GM08714 (cell line): ENCODE data around the gene PLXNC1.

Experiments
- H3K4me3 ChIP-seq: fragments of 200-500 bp; sonication (Bioruptor generic); 2 replicates; pipeline ENCODE4 v1.5.1; 2014; ENCODE audit warnings: mild to moderate bottlenecking, low read length, inconsistent platforms
- ZNF274 ChIP-seq: IDR thresholded peaks from 2 replicates; pipeline ENCODE4 v1.6.1; 2012; ENCODE audit warnings: mild to moderate bottlenecking, low read depth, low read length

PLXNC1 gene

DNA sequence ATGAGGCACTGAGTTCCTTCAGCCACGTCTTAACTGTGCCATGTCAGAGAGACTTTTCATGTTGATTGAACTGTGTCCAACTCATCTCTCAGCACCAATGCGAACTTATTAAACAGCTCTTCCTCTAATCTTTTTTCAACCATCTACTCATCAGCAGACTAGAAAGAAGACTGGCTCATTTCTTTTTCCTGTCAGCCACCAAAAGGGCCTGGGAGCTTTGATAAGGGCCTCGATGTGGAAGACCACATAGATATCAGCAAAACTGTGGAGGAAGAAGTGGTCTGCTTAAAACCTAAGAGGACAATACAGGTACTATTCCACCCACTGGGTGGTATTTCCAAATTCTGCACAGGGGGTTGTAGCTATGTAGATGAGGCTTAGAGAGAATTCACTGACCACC lies 3.6 kb upstream of the PLXNC1 start:
- TF ChIP-seq ZNF274, result no peak
- no peak overlapping the region for H3K4me3 ChIP-seq

DNA sequence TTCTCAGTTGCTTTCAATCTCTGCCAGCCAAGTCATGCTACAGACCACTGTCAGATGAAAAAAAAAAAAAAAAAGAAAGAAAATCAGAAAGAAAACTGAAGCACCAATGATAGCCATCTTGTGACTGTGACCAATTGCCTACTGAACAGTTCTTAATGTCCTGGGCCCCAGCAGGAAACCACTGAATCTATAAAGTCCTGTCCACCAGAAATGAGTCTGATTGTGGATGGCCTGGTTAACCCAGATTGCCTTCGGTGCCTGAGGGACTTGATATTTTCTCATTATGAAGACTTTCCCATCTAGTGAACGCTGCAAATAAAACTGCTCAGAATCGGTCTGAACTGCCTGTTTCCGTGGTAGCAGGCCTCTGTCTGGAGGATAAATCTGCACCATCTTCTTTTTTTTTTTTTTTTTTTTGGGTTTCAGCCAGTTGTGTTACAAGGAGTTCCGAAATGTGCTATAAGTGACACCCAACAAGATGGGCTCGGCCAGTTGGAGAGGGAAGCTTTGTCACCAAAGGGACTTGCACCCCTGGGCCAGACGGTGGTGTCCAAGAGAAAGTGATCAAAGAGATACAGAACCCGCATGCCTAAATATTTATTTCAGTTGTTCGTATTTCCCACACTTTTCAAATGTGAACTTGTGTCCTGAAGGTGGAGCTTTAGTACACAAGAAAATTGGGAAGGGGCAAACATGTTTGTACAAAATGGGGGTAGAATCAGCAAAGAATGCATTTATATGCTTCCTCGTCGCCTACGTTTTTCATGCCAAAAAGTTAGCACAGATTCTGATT lies 3.0 kb upstream of the PLXNC1 start:
- no peak for TF ChIP-seq ZNF274
- no peak overlapping the region for H3K4me3 ChIP-seq

DNA sequence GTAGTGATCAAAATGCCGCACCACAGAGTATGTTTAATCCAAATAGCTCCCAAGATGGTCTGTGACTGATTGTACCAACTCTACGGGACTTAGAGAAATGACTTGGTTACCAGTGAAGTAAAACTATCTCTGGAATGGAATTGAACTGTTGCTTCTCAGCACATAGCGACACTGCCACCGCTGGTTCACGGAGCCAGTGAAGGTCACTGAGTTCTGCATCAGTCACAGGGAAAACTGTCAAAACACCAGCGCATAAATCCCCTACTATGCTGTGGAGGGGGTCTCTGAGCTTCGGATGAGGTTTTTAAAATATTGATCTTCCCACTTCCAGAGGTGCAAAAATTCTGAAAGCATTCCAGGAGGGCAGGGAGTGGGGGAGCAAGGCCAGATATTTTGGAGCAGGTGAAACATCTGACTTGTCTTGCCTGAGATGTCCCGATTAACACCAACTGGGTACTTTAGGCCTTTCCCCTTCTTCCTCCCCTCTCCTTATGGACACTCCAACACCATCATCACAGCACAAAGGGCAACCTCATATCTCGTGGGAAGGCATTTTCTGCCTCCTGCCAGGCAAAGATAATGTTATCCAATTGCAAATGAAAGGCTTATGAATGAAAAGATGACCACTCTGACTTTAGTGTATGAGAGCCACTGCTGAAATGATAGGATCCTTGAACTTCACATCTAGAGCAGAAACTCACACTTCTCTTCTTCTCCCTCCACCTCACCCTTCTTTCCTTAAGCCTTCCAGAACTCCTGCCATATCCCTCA lies 2.0 kb upstream of the PLXNC1 start:
- no peak for TF ChIP-seq ZNF274
- H3K4me3 ChIP-seq, result no peak overlapping the region

DNA sequence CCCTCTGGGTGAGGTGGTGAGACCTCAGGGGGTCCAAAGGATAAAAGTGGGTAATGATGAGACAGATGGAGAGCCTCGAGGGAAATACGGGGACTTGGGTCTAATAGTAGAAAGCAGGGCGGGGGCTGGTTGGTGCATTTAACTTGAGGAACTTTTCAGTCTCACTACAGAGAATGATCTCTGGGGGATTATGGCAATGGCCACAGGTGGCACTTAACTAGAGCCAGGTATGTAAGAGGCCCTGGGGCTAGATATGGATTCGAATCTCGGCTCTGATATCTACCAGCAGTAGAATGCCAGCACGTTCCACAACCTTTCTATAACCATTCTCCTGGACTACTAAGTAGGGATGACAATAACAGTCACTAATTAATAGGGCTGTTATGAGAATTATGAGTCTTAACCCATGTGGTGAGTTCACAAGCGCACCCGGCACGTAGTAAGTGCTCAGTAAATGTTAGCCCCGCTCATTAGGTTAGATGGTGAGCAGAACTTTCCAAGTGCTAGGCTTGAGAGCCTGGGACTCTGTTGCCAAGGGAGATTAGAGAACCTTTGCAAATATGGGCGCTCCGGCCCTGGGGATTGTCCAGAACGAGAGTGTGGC lies 888 bp upstream of the PLXNC1 start:
- peak overlapping the region; percentile 57; the same call in 1 of the 2 replicates for H3K4me3 ChIP-seq
- TF ChIP-seq ZNF274, result no peak

DNA sequence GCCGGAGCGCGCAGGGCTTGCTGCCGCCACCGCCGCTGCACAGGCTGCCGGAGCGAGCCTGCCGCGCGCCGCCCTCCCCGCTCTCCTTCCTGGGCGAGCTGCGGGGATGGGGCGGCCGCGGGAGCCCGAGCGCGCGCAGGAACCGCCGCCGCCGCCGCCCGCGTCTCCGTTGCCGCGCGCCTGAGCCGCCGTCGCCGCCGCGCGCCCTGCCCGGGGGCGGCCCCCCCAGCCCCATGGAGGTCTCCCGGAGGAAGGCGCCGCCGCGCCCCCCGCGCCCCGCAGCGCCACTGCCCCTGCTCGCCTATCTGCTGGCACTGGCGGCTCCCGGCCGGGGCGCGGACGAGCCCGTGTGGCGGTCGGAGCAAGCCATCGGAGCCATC lies 352 bp downstream of the PLXNC1 start:
- peak overlapping the region; percentile 57 for H3K4me3 ChIP-seq
- TF ChIP-seq ZNF274, result no peak

DNA sequence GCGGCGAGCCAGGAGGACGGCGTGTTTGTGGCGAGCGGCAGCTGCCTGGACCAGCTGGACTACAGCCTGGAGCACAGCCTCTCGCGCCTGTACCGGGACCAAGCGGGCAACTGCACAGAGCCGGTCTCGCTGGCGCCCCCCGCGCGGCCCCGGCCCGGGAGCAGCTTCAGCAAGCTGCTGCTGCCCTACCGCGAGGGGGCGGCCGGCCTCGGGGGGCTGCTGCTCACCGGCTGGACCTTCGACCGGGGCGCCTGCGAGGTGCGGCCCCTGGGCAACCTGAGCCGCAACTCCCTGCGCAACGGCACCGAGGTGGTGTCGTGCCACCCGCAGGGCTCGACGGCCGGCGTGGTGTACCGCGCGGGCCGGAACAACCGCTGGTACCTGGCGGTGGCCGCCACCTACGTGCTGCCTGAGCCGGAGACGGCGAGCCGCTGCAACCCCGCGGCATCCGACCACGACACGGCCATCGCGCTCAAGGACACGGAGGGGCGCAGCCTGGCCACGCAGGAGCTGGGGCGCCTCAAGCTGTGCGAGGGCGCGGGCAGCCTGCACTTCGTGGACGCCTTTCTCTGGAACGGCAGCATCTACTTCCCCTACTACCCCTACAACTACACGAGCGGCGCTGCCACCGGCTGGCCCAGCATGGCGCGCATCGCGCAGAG lies 873 bp downstream of the PLXNC1 start:
- no peak for TF ChIP-seq ZNF274
- H3K4me3 ChIP-seq, result peak overlapping the region; percentile 57; the same call in 1 of the 2 replicates

DNA sequence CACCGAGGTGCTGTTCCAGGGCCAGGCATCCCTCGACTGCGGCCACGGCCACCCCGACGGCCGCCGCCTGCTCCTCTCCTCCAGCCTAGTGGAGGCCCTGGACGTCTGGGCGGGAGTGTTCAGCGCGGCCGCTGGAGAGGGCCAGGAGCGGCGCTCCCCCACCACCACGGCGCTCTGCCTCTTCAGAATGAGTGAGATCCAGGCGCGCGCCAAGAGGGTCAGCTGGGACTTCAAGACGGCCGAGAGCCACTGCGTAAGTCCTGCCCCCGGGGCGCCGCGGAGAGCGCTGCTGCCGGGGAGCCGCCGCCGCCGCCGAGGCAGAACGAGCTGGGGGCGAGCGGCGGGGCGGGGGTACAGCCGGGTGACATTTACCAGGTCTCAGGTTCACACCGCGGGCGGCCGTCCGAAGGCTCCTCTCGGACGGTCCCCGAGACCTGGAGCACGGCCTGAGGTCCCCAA lies 1.4 kb downstream of the PLXNC1 start:
- H3K4me3 ChIP-seq, result peak overlapping the region; percentile 57; the same call in 1 of the 2 replicates
- no peak for TF ChIP-seq ZNF274

DNA sequence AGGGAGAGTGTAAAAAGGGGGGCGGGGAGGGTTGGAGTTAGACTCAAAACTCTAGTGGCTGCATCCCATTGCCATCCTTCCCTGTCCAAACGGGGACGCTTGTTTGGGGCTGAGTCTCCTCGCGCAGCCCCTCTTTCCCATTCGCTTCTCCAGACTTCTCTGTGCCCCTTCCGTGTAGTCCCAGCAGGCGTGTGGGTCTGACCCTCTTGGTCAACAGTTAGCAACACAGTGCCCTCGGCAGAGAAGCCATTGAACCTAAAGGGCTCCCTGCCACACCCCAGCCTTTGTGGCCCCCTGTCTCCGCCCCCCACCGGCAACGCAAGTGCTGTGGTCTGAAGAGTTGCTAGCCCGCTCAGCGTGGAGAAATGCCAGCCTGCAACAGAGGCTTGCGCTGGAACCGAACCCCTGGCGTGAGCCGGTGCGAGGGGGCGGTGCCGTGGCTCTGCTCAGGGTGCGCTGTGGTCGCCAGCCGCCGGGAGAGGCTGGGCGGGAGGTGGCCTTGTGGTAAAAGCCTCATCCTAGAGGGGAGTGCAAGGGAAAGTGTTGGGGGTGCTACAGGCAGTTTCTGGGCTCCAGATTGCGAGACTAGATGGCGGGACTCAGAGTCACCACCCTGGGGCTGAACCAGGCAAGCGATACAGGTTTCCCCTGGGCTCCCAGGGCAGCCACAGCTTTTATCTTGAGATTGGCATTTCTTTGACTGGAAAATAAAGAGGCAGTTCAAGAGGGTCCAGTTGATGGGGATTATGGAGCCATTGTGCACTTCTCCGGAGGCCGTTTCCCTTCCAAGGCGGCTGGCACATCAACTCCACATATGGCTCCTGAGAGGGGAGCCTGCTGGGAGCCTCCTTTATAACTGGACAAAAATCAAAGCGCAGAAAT lies 2.1 kb downstream of the PLXNC1 start:
- TF ChIP-seq ZNF274, result no peak
- H3K4me3 ChIP-seq, result peak overlapping the region; percentile 57

DNA sequence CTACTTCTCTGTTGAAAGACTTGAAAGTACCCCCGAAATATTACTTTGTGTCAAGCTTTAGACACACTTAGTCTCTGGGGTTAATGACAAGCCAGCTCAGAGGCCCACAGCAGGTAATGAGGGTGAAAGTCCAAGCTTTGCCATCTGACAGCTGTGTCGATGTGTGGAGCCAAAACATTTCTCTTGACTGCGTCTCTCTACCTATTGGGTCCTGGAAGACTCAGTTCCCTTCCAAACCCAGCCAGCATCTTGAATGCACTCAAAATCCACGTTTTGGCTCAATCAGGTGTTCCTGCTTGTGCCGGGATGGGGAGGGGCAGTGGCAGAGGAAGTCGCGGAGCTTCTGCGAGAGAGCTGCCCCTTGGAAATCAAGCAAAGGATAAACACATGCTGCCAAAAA lies 3.2 kb downstream of the PLXNC1 start:
- peak overlapping the region; percentile 57; the same call in 1 of the 2 replicates for H3K4me3 ChIP-seq
- no peak for TF ChIP-seq ZNF274

DNA sequence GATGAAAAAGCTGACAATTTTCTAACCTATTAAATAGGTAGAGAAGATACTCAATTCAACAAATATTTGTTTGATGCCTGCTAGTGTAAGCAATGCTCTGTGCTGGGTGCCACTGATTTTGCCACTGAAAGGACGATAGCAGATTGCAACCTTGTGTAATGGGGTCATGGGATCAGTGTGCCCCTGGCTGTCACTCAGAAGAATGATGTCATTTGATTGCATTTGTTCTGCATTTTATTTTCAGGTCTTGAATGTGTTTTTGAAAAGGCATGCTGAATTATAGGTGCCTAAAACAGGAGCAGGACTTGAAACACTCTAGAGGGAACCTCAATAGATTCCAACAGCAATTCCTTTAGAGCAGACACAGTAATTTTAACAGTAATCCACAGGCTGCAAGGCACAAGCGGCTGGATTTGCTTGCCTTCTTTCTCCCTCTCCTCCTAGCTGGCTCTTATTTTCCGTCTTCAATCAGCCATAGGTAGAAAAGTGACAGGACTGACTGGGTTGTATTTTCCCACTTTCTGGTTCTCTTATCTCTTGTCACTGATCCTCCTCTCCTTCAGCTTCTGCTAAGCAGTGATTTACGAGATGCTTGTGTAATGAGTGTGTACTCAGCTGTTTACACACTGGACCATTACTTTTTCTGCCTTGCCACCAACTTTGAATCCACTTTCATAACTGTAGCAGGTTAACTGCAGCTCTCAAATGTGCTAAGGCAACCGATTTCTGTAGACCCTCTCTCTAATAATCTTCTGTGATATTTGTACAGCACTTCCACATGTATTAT lies 4.1 kb downstream of the PLXNC1 start:
- H3K4me3 ChIP-seq, result no peak overlapping the region
- no peak for TF ChIP-seq ZNF274

DNA sequence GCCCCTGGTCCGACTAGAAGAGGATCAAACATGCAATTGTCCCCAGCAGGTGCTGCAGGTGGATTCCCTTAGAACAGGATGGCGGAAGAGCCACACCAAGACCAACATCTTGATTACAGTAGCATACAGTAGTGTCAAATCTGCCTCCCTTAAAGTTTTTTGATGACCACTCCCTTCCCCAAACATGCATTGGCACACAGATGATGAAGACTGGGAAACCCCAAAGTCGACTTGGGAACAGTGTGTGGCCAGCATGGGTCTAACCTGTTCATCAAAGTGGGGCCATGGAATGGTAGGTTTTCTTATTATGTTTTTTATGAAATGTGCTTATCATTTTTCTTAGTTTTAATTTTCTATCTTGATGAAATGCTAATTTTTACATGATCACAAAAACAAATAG lies 8.8 kb downstream of the PLXNC1 start:
- no peak for TF ChIP-seq ZNF274
- H3K4me3 ChIP-seq, result no peak overlapping the region; the same call in 1 of the 2 replicates

DNA sequence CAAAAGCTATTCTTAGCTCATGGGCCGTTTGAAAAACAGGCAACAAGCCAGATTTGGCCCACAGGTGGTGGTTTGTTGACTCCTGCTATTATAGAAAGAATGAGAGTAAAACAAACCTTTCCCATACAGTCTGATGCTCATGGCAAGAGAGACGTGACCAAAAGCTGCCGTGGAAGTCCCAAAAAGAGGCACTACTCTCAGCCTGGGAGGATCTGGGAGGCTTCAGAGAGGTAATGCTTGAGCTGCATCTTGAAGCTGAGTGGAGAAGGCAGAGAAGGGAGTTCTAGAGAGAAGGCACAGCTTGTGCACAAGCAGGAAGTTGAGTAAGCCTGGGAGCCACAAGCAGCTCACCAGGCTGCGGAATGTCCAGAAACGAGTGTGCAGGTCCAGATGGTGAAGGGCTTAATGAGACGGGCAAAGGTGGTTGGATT lies 9.6 kb downstream of the PLXNC1 start:
- TF ChIP-seq ZNF274, result no peak
- H3K4me3 ChIP-seq, result peak overlapping the region; percentile 7; the same call in 1 of the 2 replicates

DNA sequence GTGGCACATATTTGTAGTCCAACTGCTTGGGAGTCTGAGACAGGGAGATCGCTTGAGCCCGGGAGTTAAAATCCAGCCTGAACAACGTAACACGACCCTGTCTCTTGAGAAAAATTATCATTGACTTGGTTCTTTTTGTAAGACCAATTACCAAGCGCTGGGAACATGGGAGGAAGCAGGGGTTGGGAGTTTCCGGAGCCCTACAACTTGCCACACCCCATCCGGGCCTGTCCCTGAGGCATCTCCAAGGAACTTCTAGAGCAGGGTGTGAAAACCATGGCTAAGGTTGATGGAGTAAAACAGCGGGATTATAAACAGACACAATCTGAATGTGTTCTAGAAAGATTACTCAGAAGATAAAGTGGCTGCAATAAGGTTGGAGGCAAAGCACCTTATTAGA lies 10.3 kb downstream of the PLXNC1 start:
- H3K4me3 ChIP-seq, result peak overlapping the region; percentile 7; the same call in 1 of the 2 replicates
- TF ChIP-seq ZNF274, result no peak
